A549 (cell line): ENCODE results near the gene KCNH6.

Source experiments
- CTCF ChIP-seq: fragments of >200 bp; sonication (Bioruptor Twin); formaldehyde crosslinking; IDR thresholded peaks from 3 replicates; pipeline ENCODE4 v1.5.1; 2016
- EP300 ChIP-seq, 2 experiments: fragments of >200 bp; sonication (Bioruptor Twin); formaldehyde crosslinking; IDR thresholded peaks; 2 replicates in 1 of 2; 3 replicates in 1 of 2; pipeline ENCODE4 v1.6.1; 2016 to 2017
- KDM1A ChIP-seq: fragments of 200-600 bp; sonication (generic); IDR thresholded peaks from 2 replicates; pipeline ENCODE4 v1.6.1; 2016; ENCODE audit warnings: low read depth, mild to moderate bottlenecking

- TF ChIP-seq CTCF (no peak), EP300 (IDR thresholded peaks at IDR 0.05) (no peak), KDM1A (no peak)
Measured at GRCh38 chr17:63515426-63515825, 7.7 kb upstream of the KCNH6 start.
